Esophagus squamous epithelium (tissue), 5 donors: ENCODE measurements around the gene ZNRF3. TPM values are rescaled to one million over a fixed set of nuclear protein-coding genes. Genes with fewer than 3 reads are reported as not detected.
A peak's percentile ranks its signal among the peaks of the same experiment; 100 is the strongest.

Experiments
- DNase-seq: peaks from one replicate; lab custom pipeline; 2025; lab: John Stamatoyannopoulos, UW
- H3K27ac ChIP-seq, 4 donors: fragments of 200-600 bp; sonication (generic); one replicate each; pipeline ENCODE4 v1.5.1; 2016 to 2019; ENCODE audit warnings: mild to moderate bottlenecking in 1 of 4
- H3K27me3 ChIP-seq, 4 donors: fragments of 200-600 bp; sonication (generic); 1 replicate in 3 of 4; 2 replicates in 1 of 4; pipeline versions ENCODE4 v1.5.1 to v1.6.0; 2017 to 2021; ENCODE audit warnings: antibody characterized with exemption in 1 of 4
- H3K36me3 ChIP-seq, 3 donors: fragments of 200-600 bp; sonication (generic); one replicate each; pipeline ENCODE4 v1.5.1; 2016 to 2019
- H3K4me1 ChIP-seq, 3 donors: fragments of 200-600 bp; sonication (generic); one replicate each; pipeline ENCODE4 v1.5.1; 2017 to 2019
- H3K4me3 ChIP-seq, 4 donors: fragments of 200-600 bp; sonication (generic); 1 replicate in 3 of 4; 2 replicates in 1 of 4; pipeline ENCODE4 v1.5.1; 2016 to 2019; ENCODE audit warnings: mild to moderate bottlenecking in 2 of 4, moderate library complexity in 1 of 4
- H3K9me3 ChIP-seq, 3 donors: fragments of 200-600 bp; sonication (generic); one replicate each; pipeline ENCODE4 v1.5.1; 2016 to 2019
- POLR2A ChIP-seq, 4 donors: fragments of 450-650 bp; IDR thresholded peaks; one replicate each; pipeline ENCODE4 v1.6.1; 2017; ENCODE audit warnings: antibody characterized with exemption in 4 of 4, mild to moderate bottlenecking in 4 of 4, moderate library complexity in 3 of 4
- WGBS, 2 donors: methylation state at CpG; one replicate each; pipeline ENCODE4 v1.1.5; 2018; 5-methylcytosine and 5-hydroxymethylcytosine counted together
- intact Hi-C: fragments of 100-400 bp; cut with DNase I; formaldehyde crosslinking; loops from one replicate; pipeline ENCODE4 v1.15.0; 2022
- total RNA-seq, 4 donors: library from RNA; depleted of rRNA; stranded (reverse); fragments of >200 nt; gene quantifications; one replicate each; pipeline ENCODE4 v1.1.0, GENCODE V29; 2016
- TF ChIP-seq, protein P1 (sequence below), 6 experiments: fragments of 450-650 bp in 4 of 6; fragments of 200-600 bp in 2 of 6; sonication (generic) in 2 of 6; IDR thresholded peaks; one replicate each; pipeline ENCODE4 v1.5.1; 2016 to 2019; ENCODE audit warnings: antibody characterized with exemption in 6 of 6, mild to moderate bottlenecking in 4 of 6, moderate library complexity in 4 of 6
- donor health status: DM: yes; HTN: yes; CAD: no.

Gene ZNRF3
- total RNA-seq, 4 donors from 2014 or later: 6.6 to 10.9 (median 7.2) TPM

DNA sequence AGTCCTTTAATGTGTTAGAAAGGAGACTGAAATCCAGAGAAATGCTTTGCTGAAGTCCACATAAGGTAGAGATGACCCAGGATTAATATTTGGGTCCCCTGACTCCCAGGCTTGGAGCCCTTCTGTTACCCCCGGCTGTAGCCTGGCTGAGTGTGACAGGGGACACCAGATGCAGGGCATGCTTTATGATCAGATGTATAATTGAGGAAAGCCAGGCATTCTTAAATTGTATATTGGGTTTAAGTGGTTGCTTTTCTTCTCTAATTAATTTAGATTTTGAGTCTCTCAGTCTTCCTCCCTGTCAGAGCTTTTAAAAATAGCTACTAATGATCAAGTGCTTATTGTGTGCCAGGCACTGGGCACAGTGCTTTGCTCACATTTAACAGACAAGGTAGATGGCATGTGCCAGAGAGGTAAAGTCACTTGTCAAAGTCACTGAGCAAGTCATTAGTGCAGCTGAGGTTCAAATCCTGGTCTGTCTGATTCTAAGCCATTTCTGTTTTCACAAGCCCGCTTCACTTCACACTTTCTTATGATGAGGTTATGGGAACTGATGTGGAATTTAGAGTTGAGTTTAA lies 7.9 kb downstream of the ZNRF3 start:
- H3K9me3 ChIP-seq: no peaks in the 10 kb centered on the region
- no peaks in the 10 kb centered on the region for H3K36me3 ChIP-seq
- no peak for DNase-seq
- peaks cover 7 to 68% (median 9%) of the 10 kb centered on the region in 3 donors for H3K4me1 ChIP-seq
- TF ChIP-seq, protein P1, sequence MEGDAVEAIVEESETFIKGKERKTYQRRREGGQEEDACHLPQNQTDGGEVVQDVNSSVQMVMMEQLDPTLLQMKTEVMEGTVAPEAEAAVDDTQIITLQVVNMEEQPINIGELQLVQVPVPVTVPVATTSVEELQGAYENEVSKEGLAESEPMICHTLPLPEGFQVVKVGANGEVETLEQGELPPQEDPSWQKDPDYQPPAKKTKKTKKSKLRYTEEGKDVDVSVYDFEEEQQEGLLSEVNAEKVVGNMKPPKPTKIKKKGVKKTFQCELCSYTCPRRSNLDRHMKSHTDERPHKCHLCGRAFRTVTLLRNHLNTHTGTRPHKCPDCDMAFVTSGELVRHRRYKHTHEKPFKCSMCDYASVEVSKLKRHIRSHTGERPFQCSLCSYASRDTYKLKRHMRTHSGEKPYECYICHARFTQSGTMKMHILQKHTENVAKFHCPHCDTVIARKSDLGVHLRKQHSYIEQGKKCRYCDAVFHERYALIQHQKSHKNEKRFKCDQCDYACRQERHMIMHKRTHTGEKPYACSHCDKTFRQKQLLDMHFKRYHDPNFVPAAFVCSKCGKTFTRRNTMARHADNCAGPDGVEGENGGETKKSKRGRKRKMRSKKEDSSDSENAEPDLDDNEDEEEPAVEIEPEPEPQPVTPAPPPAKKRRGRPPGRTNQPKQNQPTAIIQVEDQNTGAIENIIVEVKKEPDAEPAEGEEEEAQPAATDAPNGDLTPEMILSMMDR (IDR thresholded peaks at IDR 0.05): no peak
- TF ChIP-seq POLR2A (IDR thresholded peaks at IDR 0.05): no peak
- intact Hi-C loops: no loop called here
- H3K4me3 ChIP-seq: no peak overlapping the region
- H3K27ac ChIP-seq: no peak overlapping the region
- 86 to 100% methylated on average over 2 of the region's 2 CpGs for WGBS, 2 donors
- H3K27me3 ChIP-seq: no peaks in the 10 kb centered on the region

DNA sequence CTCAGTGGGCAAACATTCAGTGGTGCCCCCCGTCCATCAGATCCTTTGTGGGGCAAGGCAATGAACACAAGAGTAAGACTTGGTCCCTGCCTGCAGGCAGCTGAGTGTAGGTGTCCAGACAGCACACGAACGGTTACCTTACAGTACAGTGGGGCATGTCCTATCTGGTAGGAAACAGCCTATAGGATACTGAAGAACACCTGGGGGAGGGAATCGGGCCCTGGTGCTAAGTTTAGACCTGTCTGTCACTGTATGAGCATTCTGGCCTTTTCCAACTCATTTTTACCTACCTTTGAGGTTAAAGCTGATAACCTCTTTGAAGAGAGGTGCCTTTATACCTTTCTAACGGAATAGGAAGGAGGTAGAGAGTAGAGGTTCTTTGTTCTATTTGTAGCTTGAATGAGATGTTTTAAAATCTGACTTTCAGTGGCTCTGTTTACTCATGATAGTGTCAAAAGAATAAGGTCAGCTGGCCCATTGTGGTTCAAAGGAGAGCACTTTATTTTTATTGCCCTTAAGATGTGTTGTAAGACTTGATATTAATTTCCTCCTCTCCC lies 8.9 kb downstream of the ZNRF3 start:
- Histone ChIP-seq H3K4me3 (no peak overlapping the region), H3K4me1 (peaks cover 7 to 64% (median 9%) of the 10 kb centered on the region in 3 donors), H3K27ac (peak overlapping the region in 1 of 4 donors; percentile 34), H3K27me3 (no peaks in the 10 kb centered on the region), H3K36me3 (no peaks in the 10 kb centered on the region), H3K9me3 (no peaks in the 10 kb centered on the region)
- TF ChIP-seq, protein P1 (IDR thresholded peaks at IDR 0.05): no peak
- TF ChIP-seq POLR2A (IDR thresholded peaks at IDR 0.05): no peak
- DNase-seq: no peak
- 14 to 44% methylated on average over 5 of the region's 5 CpGs for WGBS, 2 donors
- intact Hi-C loops: no loop called here

DNA sequence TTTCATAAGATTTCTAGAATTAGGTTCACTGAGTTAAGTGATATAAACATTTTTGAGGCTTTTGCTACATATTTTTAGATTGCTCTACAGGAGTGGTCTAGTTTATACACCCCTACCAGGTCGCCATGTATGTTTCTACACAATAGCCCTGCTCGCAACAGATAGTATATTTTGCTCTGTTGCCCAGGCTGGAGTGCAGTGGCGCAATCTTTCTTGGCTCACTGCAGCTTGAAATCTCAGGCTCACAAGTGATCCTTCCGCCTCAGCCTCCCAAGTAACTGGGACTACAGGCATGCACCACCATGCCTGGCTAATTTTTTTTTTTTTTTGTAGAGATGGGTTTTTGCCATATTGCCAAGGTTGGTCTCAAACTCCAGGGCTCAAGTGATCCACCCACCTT lies 10.4 kb downstream of the ZNRF3 start:
- H3K9me3 ChIP-seq: no peaks in the 10 kb centered on the region
- TF ChIP-seq POLR2A (IDR thresholded peaks at IDR 0.05): no peak
- TF ChIP-seq, protein P1 (IDR thresholded peaks at IDR 0.05): no peak
- no peaks in the 10 kb centered on the region for H3K27me3 ChIP-seq
- H3K36me3 ChIP-seq: no peaks in the 10 kb centered on the region
- intact Hi-C loops: no loop called here
- H3K4me3 ChIP-seq: no peak overlapping the region
- 60 to 62% methylated on average over 4 of the region's 4 CpGs for WGBS, 2 donors
- no peak for DNase-seq
- H3K4me1 ChIP-seq: peaks cover 7 to 69% (median 13%) of the 10 kb centered on the region in 3 donors
- H3K27ac ChIP-seq: peak overlapping the region in 3 of 4 donors; percentile 57 to 82 (median 64)

DNA sequence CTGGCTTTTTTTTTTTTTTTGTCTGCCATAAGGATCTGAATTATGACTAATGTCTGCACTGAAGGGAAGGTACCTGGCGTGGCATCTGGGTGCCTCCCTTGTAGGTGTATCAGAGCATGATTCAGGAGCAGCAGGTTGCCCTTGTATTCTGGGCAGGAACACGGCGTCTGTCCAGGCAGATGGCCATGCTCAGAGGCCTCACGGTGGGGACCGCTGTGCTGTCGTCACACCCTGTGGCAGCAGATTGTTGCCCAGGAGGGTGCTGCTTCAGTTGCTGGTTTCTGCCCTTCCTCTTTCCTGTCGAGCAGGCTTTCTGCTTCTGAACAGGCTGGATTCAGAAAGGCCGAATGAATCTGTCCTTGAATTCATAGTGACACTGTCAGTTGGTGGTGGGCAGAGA lies 11.0 kb downstream of the ZNRF3 start:
- 33 to 64% methylated on average over 7 to 8 of the region's 8 CpGs for WGBS, 2 donors
- Histone ChIP-seq H3K36me3 (no peaks in the 10 kb centered on the region), H3K9me3 (no peaks in the 10 kb centered on the region), H3K4me1 (peaks cover 7 to 74% (median 17%) of the 10 kb centered on the region in 3 donors), H3K4me3 (no peak overlapping the region), H3K27me3 (no peaks in the 10 kb centered on the region), H3K27ac (peak overlapping the region in 3 of 4 donors; percentile 57 to 82 (median 74))
- intact Hi-C loops: no loop called here
- TF ChIP-seq, protein P1 (IDR thresholded peaks at IDR 0.05): no peak
- TF ChIP-seq POLR2A (IDR thresholded peaks at IDR 0.05): no peak
- DNase-seq: no peak

DNA sequence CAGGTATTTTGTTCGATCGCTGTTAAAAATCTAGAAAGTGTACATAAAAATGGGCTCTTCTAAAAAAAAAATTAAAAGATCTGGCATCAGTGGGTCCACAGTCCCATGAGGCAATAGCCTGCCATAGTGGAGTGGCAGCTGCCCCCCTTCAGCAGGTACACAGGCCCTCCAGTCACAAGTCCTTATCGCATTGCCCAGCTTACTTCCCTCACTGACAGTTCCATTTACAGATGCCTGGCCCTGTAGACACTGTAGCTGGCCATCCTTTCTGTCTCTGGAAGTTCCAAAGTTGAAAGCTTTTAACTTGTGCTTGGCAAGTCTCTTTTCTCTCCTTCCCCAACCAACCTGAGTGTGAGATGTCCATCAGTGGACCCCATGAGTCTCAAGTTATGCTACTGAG lies 11.4 kb downstream of the ZNRF3 start:
- H3K9me3 ChIP-seq: no peaks in the 10 kb centered on the region

More for the DNA sequence above, 11.4 kb downstream of the ZNRF3 start:
- TF ChIP-seq, protein P1 (IDR thresholded peaks at IDR 0.05): no peak
- no peak for TF ChIP-seq POLR2A (IDR thresholded peaks at IDR 0.05)
- no peaks in the 10 kb centered on the region for H3K36me3 ChIP-seq
- intact Hi-C loops: no loop called here
- H3K27me3 ChIP-seq: no peaks in the 10 kb centered on the region
- H3K27ac ChIP-seq: peak overlapping the region in 3 of 4 donors; percentile 57 to 82 (median 74)
- H3K4me3 ChIP-seq: no peak overlapping the region
- H3K4me1 ChIP-seq: peaks cover 7 to 76% (median 17%) of the 10 kb centered on the region in 3 donors
- DNase-seq: no peak
- 65 to 84% methylated on average over 3 of the region's 3 CpGs for whole genome bisulfite sequencing, 2 donors
